H9 (cell line): Measurements from ENCODE around the gene ADO. TPM values are rescaled to one million over a fixed set of nuclear protein-coding genes. Genes with fewer than 3 reads are reported as not detected.

ENCODE experiments used
- DNase-seq: peaks from one replicate; pipeline ENCODE4 v3.0.0-alpha.2; 2017
- H2AFZ ChIP-seq: one replicate; pipeline ENCODE4 v1.6.1; 2013; ENCODE audit warnings: mild to moderate bottlenecking, low read length, control low read depth, moderate library complexity
- H2AK5ac ChIP-seq: 2 replicates; pipeline ENCODE4 v1.6.1; 2013; ENCODE audit warnings: low read length, control low read depth, mixed read lengths; ENCODE audit not compliant: insufficient read length
- H2BK120ac ChIP-seq: one replicate; pipeline ENCODE4 v1.6.1; 2013; ENCODE audit warnings: low read depth, mild to moderate bottlenecking, low read length, control low read depth, inconsistent platforms; ENCODE audit not compliant: poor library complexity, severe bottlenecking
- H2BK12ac ChIP-seq: 2 replicates; pipeline ENCODE4 v1.6.1; 2013; ENCODE audit warnings: low read length, control low read depth, mixed read lengths, low read depth; ENCODE audit not compliant: insufficient read length
- H2BK15ac ChIP-seq: 2 replicates; pipeline ENCODE4 v1.6.1; 2013; ENCODE audit warnings: low read depth, low read length, control low read depth
- H2BK20ac ChIP-seq: one replicate; pipeline ENCODE4 v1.6.1; 2013; ENCODE audit warnings: low read depth, mild to moderate bottlenecking, low read length, control low read depth, inconsistent platforms; ENCODE audit not compliant: poor library complexity, severe bottlenecking
- H2BK5ac ChIP-seq: 2 replicates; pipeline ENCODE4 v1.6.1; 2013; ENCODE audit warnings: low read length, control low read depth, mixed read lengths; ENCODE audit not compliant: insufficient read length
- H3K14ac ChIP-seq: 2 replicates; pipeline ENCODE4 v1.6.1; 2013; ENCODE audit warnings: low read length, control low read depth; ENCODE audit not compliant: insufficient read depth
- H3K18ac ChIP-seq: 2 replicates; pipeline ENCODE4 v1.6.1; 2013; ENCODE audit warnings: low read depth, mild to moderate bottlenecking, mixed read lengths, low read length, control low read depth; ENCODE audit not compliant: insufficient read length
- H3K23ac ChIP-seq: 2 replicates; pipeline ENCODE4 v1.6.1; 2013; ENCODE audit warnings: low read length, control low read depth, mixed read lengths, low read depth; ENCODE audit not compliant: insufficient read length
- H3K23me2 ChIP-seq: 2 replicates; pipeline ENCODE4 v1.6.1; 2013; ENCODE audit warnings: low read depth, mild to moderate bottlenecking, mixed read lengths, low read length, control low read depth; ENCODE audit not compliant: insufficient read length, poor library complexity, severe bottlenecking
- H3K27ac ChIP-seq: 2 replicates; pipeline ENCODE4 v1.5.1; 2013; ENCODE audit warnings: low read length, control low read depth, mixed read lengths, low read depth; ENCODE audit not compliant: insufficient read length
- H3K27me3 ChIP-seq: 2 replicates; pipeline ENCODE4 v1.6.1; 2013; ENCODE audit warnings: low read length, control low read depth, inconsistent platforms; ENCODE audit not compliant: insufficient read depth
- H3K4ac ChIP-seq: 2 replicates; pipeline ENCODE4 v1.6.1; 2013; ENCODE audit warnings: low read depth, mild to moderate bottlenecking, control low read depth, inconsistent platforms, low read length, moderate library complexity
- H3K4me1 ChIP-seq: 2 replicates; pipeline ENCODE4 v1.6.1; 2013; ENCODE audit warnings: low read length, control low read depth, inconsistent platforms; ENCODE audit not compliant: insufficient read depth
- H3K4me2 ChIP-seq: 2 replicates; pipeline ENCODE4 v1.6.1; 2013; ENCODE audit warnings: low read length, control low read depth, mixed read lengths; ENCODE audit not compliant: insufficient read length, insufficient read depth
- H3K56ac ChIP-seq: 2 replicates; pipeline ENCODE4 v1.6.1; 2013; ENCODE audit warnings: low read depth, mild to moderate bottlenecking, mixed read lengths, low read length, control low read depth; ENCODE audit not compliant: insufficient read length
- H3K79me1 ChIP-seq: 2 replicates; pipeline ENCODE4 v1.6.1; 2013; ENCODE audit warnings: low read depth, mild to moderate bottlenecking, moderate library complexity, low read length, control low read depth, inconsistent platforms; ENCODE audit not compliant: insufficient read depth, poor library complexity, severe bottlenecking
- H3K79me2 ChIP-seq: 2 replicates; pipeline ENCODE4 v1.6.1; 2013; ENCODE audit warnings: low read length, control low read depth, inconsistent platforms; ENCODE audit not compliant: insufficient read depth
- H3K9ac ChIP-seq: 2 replicates; pipeline ENCODE4 v1.6.1; 2013; ENCODE audit warnings: low read length, control low read depth, mixed read lengths; ENCODE audit not compliant: insufficient read length; ENCODE audit errors: extremely low read depth
- H3K9me3 ChIP-seq: one replicate; pipeline ENCODE4 v1.6.1; 2013; ENCODE audit warnings: low read depth, low read length, inconsistent platforms; ENCODE audit not compliant: control insufficient read depth
- H3T11ph ChIP-seq: one replicate; pipeline ENCODE4 v1.6.1; 2013; ENCODE audit warnings: mild to moderate bottlenecking, low read length, control low read depth, inconsistent platforms
- H4K20me1 ChIP-seq: one replicate; pipeline ENCODE4 v1.6.1; 2013; ENCODE audit not compliant: control insufficient read depth, insufficient read length, insufficient read depth
- H4K5ac ChIP-seq: 2 replicates; pipeline ENCODE4 v1.6.1; 2013; ENCODE audit warnings: low read depth, mild to moderate bottlenecking, mixed read lengths, low read length, control low read depth; ENCODE audit not compliant: insufficient read length
- H4K8ac ChIP-seq: replicated peaks from 2 replicates; pipeline ENCODE4 v1.6.1; 2013; ENCODE audit warnings: low read length, control low read depth, mixed read lengths, low read depth; ENCODE audit not compliant: insufficient read length
- H4K91ac ChIP-seq: 2 replicates; pipeline ENCODE4 v1.6.1; 2013; ENCODE audit warnings: low read depth, mild to moderate bottlenecking, moderate library complexity, mixed read lengths, low read length, control low read depth; ENCODE audit not compliant: insufficient read length
- H3K27ac Mint-ChIP-seq, 3 experiments: 2 replicates in 2 of 3; 3 replicates in 1 of 3; pipeline ENCODE4 v1.8.0; 2020 to 2021; ENCODE audit warnings: mixed read lengths in 3 of 3, mild to moderate bottlenecking in 1 of 3, moderate library complexity in 1 of 3
- H3K27me3 Mint-ChIP-seq: 2 replicates; pipeline ENCODE4 v1.8.0; 2021; ENCODE audit warnings: low read depth, mild to moderate bottlenecking, moderate library complexity, mixed read lengths
- H3K36me3 Mint-ChIP-seq, 3 experiments: 2 replicates in 2 of 3; 3 replicates in 1 of 3; pipeline ENCODE4 v1.8.0; 2020 to 2021; ENCODE audit warnings: low read depth in 3 of 3, mixed read lengths in 3 of 3; ENCODE audit not compliant: insufficient read depth in 1 of 3
- H3K4me1 Mint-ChIP-seq, 2 experiments: 2 replicates each; pipeline ENCODE4 v1.8.0; 2020; ENCODE audit warnings: mixed read lengths in 2 of 2
- H3K4me3 Mint-ChIP-seq, 2 experiments: 2 replicates in 1 of 2; 3 replicates in 1 of 2; pipeline ENCODE4 v1.8.0; 2020 to 2021; ENCODE audit warnings: mild to moderate bottlenecking in 2 of 2, mixed read lengths in 2 of 2, moderate library complexity in 1 of 2
- H3K9me3 Mint-ChIP-seq, 2 experiments: 2 replicates in 1 of 2; 3 replicates in 1 of 2; pipeline ENCODE4 v1.8.0; 2020; ENCODE audit warnings: mild to moderate bottlenecking in 2 of 2, mixed read lengths in 2 of 2, moderate library complexity in 1 of 2
- CTCF ChIP-seq: fragments of 200-600 bp; sonication (generic); conservative IDR thresholded peaks from 3 replicates; pipeline ENCODE4 v1.8.0; 2021; ENCODE audit warnings: antibody characterized with exemption, mild to moderate bottlenecking
- WGBS: extraction: QIAGEN DNeasy Blood & Tissue Kit; methylation state at CpG from one replicate; pipeline ENCODE4 v1.1.7; 2013; ENCODE audit warnings: missing lambda C conversion rate, low lambda C conversion rate, mixed read lengths; ENCODE audit not compliant: insufficient read length; ENCODE audit errors: extremely low coverage; 5-methylcytosine and 5-hydroxymethylcytosine counted together
- total RNA-seq: library from RNA; stranded (reverse); gene quantifications from 2 replicates; pipeline ENCODE4 v1.2.1, GENCODE V29; 2021

The ADO gene
- total RNA-seq, 1 experiment from 2014 or later, result 31.6 TPM

- no peak overlapping the region for H3K4me3 Mint-ChIP-seq
- WGBS, result no CpG with 5 or more reads among the region's 6 CpGs
Measured at GRCh38 chr10:62852961-62853702, 48.6 kb downstream of the ADO start.

More at GRCh38 chr10:62852961-62853702, 48.6 kb downstream of the ADO start:
- no peak for TF ChIP-seq CTCF
- Histone ChIP-seq H3K79me2 (no peaks in the 10 kb centered on the region), H3K4ac (no peak overlapping the region), H4K8ac (no peak overlapping the region), H4K5ac (no peak overlapping the region), H3K27me3 (no peaks in the 10 kb centered on the region), H3T11ph (no peak overlapping the region), H3K9me3 (no peaks in the 10 kb centered on the region), H3K23ac (no peak overlapping the region), H3K27ac (no peak overlapping the region), H3K79me1 (no peaks in the 10 kb centered on the region), H3K14ac (no peak overlapping the region), H3K4me1 (no peaks in the 10 kb centered on the region), H3K23me2 (no peaks in the 10 kb centered on the region), H2BK20ac (no peak overlapping the region), H3K9ac (no peak overlapping the region), H4K20me1 (no peaks in the 10 kb centered on the region), H2AFZ (no peak overlapping the region), H2AK5ac (no peak overlapping the region), H3K56ac (no peak overlapping the region), H2BK120ac (no peak overlapping the region), H2BK15ac (no peak overlapping the region), H2BK12ac (no peak overlapping the region), H4K91ac (no peak overlapping the region), H3K18ac (no peak overlapping the region), H3K4me2 (no peak overlapping the region), H2BK5ac (no peak overlapping the region)
- Mint-ChIP-seq H3K9me3 (no peaks in the 10 kb centered on the region), H3K4me1 (no peaks in the 10 kb centered on the region), H3K27me3 (no peaks in the 10 kb centered on the region), H3K36me3 (no peaks in the 10 kb centered on the region), H3K27ac (peak overlapping the region in 1 of 3 experiments; percentile 89; a peak in 2 of 7 replicates)
- DNase-seq, result no peak
